Measurements from ENCODE around the gene PPP1R1C.

DNA sequence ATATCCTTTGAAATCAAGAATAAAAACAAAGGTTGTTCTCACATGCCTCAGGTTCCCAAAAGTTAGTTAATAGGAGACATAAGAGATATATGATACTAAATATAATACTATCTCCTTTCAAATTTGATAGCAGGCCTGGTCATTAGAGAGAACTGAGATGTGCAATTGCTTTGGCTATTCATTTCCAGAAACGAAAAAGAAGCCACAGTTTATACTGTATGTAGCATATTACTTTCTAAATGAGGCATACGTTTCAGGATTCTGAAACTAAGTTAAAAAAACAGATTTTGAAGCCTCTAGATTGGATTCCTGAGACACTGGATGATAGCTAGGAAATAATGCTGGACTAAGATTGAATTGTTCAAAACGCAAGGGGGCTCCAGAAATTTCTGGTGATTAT, 7.1 kb downstream of the PPP1R1C start:
- TF ChIP-seq TARDBP (IDR thresholded peaks at IDR 0.05) (no peak), SP1 (IDR thresholded peaks at IDR 0.05) (no peak), SUZ12 (IDR thresholded peaks at IDR 0.05) (no peak), FOXM1 (IDR thresholded peaks at IDR 0.05; ENCODE audit: borderline replicate concordance) (no peak), BHLHE40 (IDR thresholded peaks at IDR 0.05; ENCODE audit: borderline replicate concordance) (no peak), FOXK2 (IDR thresholded peaks at IDR 0.05) (no peak), ELF4 (IDR thresholded peaks at IDR 0.05) (no peak), LEF1 (IDR thresholded peaks at IDR 0.05; ENCODE audit: borderline replicate concordance) (no peak), CTBP1 (IDR thresholded peaks at IDR 0.05; ENCODE audit: borderline replicate concordance) (no peak), ZNF384 (IDR thresholded peaks at IDR 0.05) (no peak), FOXA1 (IDR thresholded peaks at IDR 0.05) (no peak), HDGF (IDR thresholded peaks at IDR 0.05; ENCODE audit: borderline replicate concordance) (no peak), ARNT (IDR thresholded peaks at IDR 0.05) (no peak)

All from HEK293T (cell line).